Stimulated activated CD8-positive, alpha-beta memory T cell treated with anti-CD3 and anti-CD28 coated beads, Interleukin-15, amount 100 ng/mL, for 4 hours (primary cell): Measurements from ENCODE around the gene MAN1A1.

ENCODE experiments used
- DNase-seq, 2 donors: peaks; one replicate each; pipeline ENCODE4 v3.0.0-alpha.2; 2020; ENCODE audit warnings: low read depth in 2 of 2

Gene MAN1A1

DNA sequence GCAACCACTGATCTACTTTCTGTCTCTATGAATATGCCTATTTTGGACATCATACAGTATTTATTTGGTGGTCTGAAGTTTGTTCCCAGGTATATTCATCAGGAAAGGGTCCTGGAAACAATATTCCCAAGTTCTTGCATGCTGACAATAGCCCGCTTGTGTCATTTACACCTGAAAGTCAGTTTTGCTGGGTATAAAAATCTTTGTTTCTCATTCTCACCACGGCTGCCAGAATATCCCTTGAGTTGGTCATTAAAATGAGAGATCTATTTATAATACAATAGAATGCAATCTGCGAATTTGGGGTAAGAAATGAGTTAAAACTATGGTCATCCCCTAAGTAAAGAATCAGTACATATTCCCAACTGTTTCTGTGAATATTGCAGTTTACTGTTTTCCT lies 79.0 kb downstream of the MAN1A1 start:
- no peak for DNase-seq

DNA sequence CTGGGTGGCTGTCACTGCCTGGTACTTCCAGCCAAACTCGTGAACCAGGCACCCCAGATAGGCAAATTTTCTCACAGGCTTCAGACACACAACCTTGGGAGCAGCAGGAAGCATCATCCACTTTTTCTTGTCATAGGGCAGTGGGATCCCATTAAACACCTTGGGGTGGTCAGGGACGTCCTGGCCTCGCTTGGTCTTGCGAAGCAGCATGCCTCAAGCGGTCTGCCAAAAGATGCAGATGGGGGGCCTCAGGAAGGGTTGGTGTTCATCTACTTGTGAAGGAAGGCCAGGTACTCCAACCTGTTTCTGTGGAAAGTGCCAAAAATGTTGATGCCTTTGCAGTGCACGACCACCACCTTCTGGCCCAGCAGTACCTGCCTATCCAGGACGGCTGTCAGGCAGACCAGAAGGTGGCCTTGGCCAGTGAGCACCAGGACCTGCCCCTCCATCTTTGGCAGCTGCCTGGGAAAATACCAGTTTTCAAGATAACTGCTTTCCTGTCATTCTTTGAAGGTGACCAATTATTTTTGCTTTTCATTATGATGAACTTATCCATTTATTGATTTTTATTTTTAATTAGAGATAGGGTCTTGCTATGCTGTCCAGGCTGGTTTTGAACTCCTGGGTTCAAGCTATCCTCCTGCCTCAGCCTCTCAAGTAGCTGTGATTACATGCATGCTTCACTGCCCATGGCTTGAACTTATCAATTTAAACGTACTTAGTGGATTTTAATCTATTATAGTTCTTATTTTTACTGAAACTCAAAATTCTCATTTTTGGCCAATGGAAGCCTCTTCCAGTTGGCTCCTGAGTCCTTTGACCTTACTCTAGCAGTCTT lies 80.1 kb downstream of the MAN1A1 start:
- no peak for DNase-seq

GRCh38 chr6:119267126-119267905 lies 82.2 kb downstream of the MAN1A1 start:
- no peak for DNase-seq

DNA sequence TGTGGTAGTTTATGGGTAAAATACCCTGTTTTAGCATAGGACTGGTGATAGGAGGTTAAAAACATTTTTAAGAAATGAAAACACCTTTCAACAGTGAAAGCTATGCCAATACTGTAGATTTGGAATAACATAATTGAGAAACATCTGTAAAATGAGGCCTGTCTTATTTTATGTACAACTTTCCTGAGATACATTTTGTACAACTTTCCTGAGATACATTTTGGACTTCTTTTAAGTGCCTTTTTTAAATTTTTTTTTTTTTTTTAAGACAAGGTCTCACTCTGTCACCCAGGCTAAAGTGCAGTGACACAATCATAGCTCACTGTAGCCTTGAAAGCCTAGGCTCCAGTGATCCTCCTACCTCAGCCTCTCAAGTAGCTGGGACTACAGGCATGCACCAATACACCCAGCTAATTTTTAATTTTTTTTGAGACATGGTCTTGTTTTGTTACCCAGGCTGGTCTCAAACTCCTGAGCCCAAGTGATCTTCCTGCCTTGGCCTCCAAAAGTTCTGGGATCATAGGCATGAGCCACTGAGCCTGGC lies 84.6 kb downstream of the MAN1A1 start:
- DNase-seq = no peak

DNA sequence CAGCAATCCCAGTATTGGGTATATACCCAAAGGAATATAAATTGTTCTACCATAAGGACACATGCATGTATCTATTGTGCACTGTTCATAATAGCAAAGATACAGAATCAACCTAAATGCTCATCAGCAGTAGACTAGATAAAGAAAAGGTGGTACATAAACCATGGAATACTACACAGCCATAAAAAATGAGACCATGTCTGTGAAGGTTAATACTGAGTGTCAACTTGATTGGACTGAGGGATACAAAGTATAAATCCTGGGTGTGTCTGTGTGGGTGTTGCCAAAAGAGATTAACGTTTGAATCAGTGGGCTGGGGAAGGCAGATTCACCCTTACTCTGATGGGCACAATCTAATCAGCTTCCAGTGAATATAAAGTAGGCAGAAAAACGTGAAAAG lies 86.9 kb downstream of the MAN1A1 start:
- DNase-seq = no peak

DNA sequence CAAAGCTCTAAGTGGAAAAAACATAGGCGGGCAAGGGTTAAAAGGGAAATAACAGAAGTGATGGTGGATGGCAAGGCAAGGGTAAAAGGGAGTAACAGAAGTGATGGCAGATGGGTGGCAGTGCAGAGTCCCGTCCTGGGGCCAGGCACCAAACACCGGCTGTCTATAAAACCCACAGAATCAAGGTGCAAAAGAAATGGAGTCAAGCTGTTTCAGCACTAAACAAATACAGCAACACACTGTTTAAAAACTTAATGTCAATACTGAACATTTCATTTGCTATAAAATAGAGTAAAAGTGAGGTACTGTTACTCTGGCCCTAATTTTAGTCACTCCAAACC lies 87.6 kb downstream of the MAN1A1 start:
- no peak for DNase-seq

GRCh38 chr6:119259027-119259426 lies 90.5 kb downstream of the MAN1A1 start:
- no peak for DNase-seq

DNA sequence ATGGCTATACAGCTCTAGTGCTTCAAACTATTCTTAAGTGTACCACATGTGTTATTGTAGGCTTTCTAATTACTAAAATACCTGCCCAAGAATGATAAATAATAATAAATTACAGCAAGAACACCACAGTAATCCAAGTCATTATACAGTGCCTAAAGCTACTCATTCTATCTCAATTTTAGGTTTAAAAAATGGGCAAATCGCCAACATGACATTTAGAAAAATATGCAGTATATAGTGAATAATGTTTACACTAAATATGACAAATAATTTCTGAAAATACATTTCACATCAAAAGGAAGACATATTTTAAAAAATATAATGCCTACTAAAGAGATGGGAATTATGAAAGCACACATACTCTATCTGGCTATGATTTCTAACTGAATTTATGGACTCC lies 91.8 kb downstream of the MAN1A1 start:
- no peak for DNase-seq

- DNase-seq = no peak
Observed at GRCh38 chr6:119256978-119257462, 92.5 kb downstream of the MAN1A1 start.

DNA sequence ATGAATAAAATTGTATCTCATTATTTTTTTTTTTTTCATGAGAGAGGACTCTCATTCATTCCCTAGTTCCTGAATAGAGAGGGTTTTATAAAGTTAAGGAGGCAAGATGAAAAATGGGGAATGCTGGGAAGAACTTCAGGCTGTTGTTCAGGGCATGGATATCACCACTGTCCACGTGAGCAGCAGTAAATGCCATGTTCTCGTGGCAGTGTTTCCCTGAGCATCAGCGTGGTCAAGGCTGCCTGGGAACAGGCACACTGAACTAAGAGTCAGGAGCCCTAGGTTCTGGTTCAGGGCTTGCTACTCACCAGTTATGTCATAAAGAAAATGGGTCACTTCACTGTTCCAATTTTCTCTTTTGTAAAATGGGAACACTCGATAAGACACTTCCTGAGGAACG lies 93.2 kb downstream of the MAN1A1 start:
- DNase-seq = no peak

DNA sequence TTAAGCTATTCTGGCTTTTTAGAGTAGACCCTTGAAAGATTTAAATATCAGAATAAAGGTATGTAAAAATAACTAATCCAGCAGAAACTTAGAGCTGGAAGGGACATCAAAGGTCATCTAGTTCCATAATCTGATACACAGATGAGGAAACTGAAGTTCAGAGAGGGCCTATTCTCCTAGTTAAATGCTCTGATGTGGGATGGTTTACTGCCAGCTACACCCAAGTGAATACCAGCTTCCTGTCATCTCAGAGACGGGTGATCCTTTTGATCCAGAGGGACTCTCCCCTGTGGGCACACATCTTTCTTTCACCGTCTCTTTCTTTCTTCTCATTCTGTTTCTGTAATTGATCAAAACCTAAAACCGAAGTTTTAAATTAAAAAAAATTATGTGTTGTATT lies 94.1 kb downstream of the MAN1A1 start:
- DNase-seq = no peak

GRCh38 chr6:119250036-119250435 lies 99.5 kb downstream of the MAN1A1 start:
- DNase-seq = no peak

GRCh38 chr6:119249319-119249718 lies 100.2 kb downstream of the MAN1A1 start:
- no peak for DNase-seq

DNA sequence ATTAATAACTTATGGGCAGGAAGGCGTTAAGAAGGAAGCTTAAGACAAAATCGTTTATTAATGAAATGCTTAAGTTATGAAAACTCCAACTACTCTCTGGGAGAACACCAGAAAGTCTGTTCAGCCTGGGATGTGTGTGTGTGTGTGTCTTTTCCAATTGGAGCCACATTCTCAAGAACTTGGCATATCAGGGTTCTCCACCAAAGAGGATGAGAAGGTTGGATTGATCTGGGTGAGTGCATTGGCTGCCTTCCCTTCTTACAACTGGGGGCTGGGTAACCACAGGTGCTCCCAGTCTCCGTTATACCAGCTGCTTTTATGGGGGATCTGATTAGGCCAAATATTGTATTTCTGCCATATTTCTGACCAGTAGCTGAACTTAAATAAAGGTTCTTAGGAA lies 102.1 kb downstream of the MAN1A1 start:
- DNase-seq = no peak

DNA sequence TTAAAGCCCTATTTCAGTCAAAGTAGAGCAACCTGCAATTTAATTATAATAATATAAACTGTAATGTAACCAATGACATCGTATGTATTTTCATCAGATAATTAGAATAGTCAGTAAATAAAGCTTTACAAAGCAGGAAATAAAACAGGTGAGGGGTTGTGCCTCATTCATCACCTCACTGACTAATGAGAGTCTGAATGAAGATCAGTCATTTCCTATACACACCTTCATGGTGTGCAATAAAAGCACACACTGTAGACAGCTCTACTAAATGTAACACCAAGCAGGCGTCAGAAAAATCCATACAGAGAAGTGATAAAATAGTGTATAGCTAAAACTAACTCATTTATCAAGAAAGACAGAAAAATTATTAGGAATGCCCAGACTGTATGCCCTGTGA lies 105.9 kb downstream of the MAN1A1 start:
- no peak for DNase-seq

GRCh38 chr6:119243037-119243436 lies 106.5 kb downstream of the MAN1A1 start:
- no peak for DNase-seq

DNA sequence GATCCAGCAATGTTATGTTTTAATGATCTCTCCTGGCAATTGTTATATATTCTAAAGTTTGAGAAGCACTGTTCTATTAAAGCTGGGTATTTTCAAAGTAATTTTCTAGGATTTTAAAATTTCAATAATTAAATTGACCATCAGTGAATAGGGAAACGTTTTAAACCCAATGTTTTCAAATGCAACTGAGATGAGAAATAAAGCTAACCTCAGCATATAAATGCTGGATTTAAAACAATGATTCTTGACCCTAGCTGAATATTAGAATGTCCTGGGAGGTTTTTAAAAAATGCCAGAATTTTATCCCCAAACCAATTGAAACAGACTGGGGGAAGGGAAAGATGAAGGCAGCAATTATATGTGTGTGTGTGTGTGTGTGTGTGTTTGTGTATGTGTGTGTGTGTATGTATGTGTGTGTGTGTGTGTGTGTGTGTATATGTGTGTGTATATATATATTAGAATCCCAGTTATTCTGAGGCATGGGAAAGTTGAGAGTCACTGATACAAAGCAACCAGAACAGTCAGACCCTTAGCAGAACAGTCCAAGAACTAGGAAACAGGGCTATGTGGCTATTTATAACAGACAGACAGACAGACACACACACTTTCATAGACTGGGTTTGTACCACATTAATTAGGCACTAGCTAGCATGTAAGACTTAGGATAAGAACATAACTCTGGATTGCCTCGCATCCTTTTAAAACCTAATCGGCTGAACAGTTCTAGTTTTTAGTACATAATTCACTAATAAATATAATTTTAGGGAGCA lies 107.8 kb downstream of the MAN1A1 start:
- no peak for DNase-seq

- DNase-seq = no peak
Observed at GRCh38 chr6:119241111-119241465, 108.5 kb downstream of the MAN1A1 start.

GRCh38 chr6:119240257-119241110 lies 109.1 kb downstream of the MAN1A1 start:
- no peak for DNase-seq

GRCh38 chr6:119237177-119237715 lies 112.3 kb downstream of the MAN1A1 start:
- no peak for DNase-seq

- DNase-seq = no peak
Observed at GRCh38 chr6:119234941-119235340, 114.6 kb downstream of the MAN1A1 start.
